ENCODE measurements around the gene MEPCE. TPM values are rescaled to one million over a fixed set of nuclear protein-coding genes. Genes with fewer than 3 reads are reported as not detected.
"Not testable (repeated sequence)": the region's sequence is repeated elsewhere in the genome, so short reads cannot be mapped to it uniquely, and the experiment has no call there.

MEPCE gene
- total RNA-seq, 1 donor from 2014 or later = 22.2 TPM

DNA sequence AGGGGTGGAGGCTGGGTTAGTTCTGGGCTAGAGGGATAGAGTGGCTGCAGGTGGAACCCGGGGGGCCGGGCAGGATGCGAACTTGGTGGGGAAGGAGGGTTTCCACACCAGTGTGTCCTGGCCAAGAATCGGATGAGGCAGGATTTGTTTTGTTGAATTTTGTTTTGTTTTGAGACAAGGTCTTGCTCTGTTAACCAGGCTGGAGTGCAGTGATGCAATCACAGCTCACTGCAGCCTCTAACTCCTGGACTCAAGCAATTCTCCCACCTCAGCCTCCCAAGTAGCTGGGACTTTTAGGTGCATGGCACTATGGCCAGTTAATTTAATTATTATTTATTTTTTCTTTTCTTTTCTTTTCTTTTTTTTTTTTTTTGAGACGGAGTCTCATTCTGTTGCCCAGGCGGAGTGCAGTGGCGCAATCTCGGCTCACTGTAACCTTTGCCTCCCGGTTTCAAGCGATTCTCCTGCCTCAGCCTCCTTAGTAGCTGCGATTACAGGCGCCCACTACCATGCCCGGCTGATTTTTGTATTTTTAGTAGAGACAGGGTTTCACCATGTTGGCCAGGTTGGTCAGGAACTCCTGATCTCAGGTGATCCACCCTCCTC, 19.7 kb downstream of the MEPCE start:
- DNase-seq = no peak
- intact Hi-C loops (cut with DNase I) = no loop called here
- no peak for ATAC-seq (ENCODE audit: poor library complexity)

GRCh38 chr7:100452513-100452912, 22.9 kb downstream of the MEPCE start:
- DNase-seq (no peak), ATAC-seq (ENCODE audit: poor library complexity) (no peak)
- intact Hi-C loops (cut with DNase I) = no loop called here

GRCh38 chr7:100453854-100454253, 24.2 kb downstream of the MEPCE start:
- DNase-seq; intact Hi-C loops (cut with DNase I); ATAC-seq (ENCODE audit: poor library complexity): not testable (repeated sequence)

DNA sequence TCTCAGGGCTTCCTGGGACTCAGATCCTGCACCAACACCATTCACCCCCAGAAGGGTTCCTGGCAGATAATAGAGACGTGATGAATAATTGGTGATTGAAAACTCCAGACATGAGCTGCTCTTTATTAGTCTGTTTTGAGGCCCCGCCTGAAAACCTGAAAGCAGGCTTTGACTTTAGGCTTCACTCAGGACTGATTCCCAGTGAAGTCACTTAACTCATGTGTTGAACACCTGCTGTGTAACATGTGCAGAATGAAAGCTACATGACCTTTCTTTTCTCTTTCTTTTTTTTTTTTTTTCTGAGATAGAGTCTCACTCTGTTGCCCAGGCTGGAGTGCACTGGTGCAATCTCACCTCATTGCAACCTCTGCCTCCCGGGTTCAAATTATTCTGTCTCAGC, 25.6 kb downstream of the MEPCE start:
- no peak for ATAC-seq (ENCODE audit: poor library complexity)
- intact Hi-C loops (cut with DNase I) = no loop called here
- DNase-seq = no peak

DNA sequence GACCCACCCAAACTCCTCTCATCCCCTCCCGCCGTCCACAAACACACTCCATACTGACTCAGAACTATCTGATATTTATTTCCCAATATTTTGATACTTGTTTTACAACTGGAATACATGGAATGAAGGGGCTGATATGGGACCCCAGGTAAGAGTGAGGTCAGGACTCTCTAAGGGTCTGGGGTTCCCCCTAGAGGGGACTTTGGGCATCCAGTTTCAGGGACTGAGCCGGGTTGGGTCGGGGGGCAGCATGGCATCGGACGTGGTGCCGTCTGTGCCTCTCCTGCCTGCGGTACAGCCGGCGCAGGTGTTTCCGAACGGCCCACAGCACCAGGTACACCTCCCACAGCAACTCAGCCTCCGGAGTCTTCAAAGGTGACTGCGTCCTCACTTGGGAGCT, 26.9 kb downstream of the MEPCE start:
- ATAC-seq (ENCODE audit: poor library complexity) (no peak), DNase-seq (no peak)

GRCh38 chr7:100457033-100457432, 27.4 kb downstream of the MEPCE start:
- intact Hi-C loops (cut with DNase I) = no loop called here
- ATAC-seq (ENCODE audit: poor library complexity) = no peak
- DNase-seq = no peak

More for the DNA sequence above, 26.9 kb downstream of the MEPCE start:
- intact Hi-C loops (cut with DNase I) = no loop called here

- no peak for DNase-seq
- ATAC-seq (ENCODE audit: poor library complexity) = no peak
- intact Hi-C loops (cut with DNase I) = loop anchor here (10.0 kb wide), 2 partner anchors 231 to 261 kb away; partner anchors contain the start of genes EPO and GIGYF1
Observed at GRCh38 chr7:100464210-100464660, 34.6 kb downstream of the MEPCE start, which contains the start of gene SPACDR. Gene SPACDR (minus strand): TSS chr7:100464260. CDS start chr7:100464025, 235 bp downstream.

GRCh38 chr7:100464791-100465190, 35.2 kb downstream of the MEPCE start:
- intact Hi-C loops (cut with DNase I) = loop anchor here (5.0 to 10.0 kb wide), 3 partner anchors 98 to 260 kb away; partner anchors contain the start of genes EPO and GIGYF1
- no peak for ATAC-seq (ENCODE audit: poor library complexity)
- no peak for DNase-seq

DNA sequence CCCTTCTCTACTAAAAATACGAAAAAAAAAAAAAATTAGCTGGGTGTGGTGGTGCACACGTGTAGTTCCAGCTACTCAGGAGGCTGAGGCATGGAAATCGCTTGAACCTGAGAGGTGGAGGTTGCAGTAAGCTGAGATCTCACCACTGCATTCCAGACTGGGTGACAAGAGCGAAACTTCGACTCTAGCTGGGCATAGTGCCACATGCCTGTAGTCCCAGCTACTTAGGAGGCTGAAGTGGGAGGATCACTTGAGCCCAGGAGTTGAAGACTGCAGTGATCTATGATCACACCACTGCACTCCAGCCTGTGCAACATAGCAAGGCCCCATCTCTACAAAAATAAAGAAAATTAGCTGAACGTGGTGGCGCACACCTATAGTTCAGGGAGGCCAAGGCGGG, 35.7 kb downstream of the MEPCE start:
- DNase-seq (no peak), ATAC-seq (ENCODE audit: poor library complexity) (no peak)
- intact Hi-C loops (cut with DNase I) = loop anchor here (5.0 to 10.0 kb wide), 3 partner anchors 97 to 260 kb away; partner anchors contain the start of genes EPO and GIGYF1

- ATAC-seq (ENCODE audit: poor library complexity) (peak; percentile 87), DNase-seq (peak; percentile 89)
- intact Hi-C loops (cut with DNase I) = loop anchor here (5.0 to 10.0 kb wide), 3 partner anchors 96 to 259 kb away; partner anchors contain the start of genes EPO and GIGYF1
Observed at GRCh38 chr7:100465702-100466311, 36.2 kb downstream of the MEPCE start.

GRCh38 chr7:100466653-100467605, 37.3 kb downstream of the MEPCE start:
- no peak for ATAC-seq (ENCODE audit: poor library complexity)
- no peak for DNase-seq
- intact Hi-C loops (cut with DNase I) = loop anchor here (5.0 to 10.0 kb wide), 3 partner anchors 95 to 258 kb away; partner anchors contain the start of genes EPO and GIGYF1

- intact Hi-C loops (cut with DNase I) = loop anchor here (2.0 to 10.0 kb wide), 4 partner anchors 15 to 257 kb away; partner anchors contain the start of genes EPO, GIGYF1 and NYAP1
- no peak for ATAC-seq (ENCODE audit: poor library complexity)
- DNase-seq = no peak
Observed at GRCh38 chr7:100467638-100468373, 38.2 kb downstream of the MEPCE start.

DNA sequence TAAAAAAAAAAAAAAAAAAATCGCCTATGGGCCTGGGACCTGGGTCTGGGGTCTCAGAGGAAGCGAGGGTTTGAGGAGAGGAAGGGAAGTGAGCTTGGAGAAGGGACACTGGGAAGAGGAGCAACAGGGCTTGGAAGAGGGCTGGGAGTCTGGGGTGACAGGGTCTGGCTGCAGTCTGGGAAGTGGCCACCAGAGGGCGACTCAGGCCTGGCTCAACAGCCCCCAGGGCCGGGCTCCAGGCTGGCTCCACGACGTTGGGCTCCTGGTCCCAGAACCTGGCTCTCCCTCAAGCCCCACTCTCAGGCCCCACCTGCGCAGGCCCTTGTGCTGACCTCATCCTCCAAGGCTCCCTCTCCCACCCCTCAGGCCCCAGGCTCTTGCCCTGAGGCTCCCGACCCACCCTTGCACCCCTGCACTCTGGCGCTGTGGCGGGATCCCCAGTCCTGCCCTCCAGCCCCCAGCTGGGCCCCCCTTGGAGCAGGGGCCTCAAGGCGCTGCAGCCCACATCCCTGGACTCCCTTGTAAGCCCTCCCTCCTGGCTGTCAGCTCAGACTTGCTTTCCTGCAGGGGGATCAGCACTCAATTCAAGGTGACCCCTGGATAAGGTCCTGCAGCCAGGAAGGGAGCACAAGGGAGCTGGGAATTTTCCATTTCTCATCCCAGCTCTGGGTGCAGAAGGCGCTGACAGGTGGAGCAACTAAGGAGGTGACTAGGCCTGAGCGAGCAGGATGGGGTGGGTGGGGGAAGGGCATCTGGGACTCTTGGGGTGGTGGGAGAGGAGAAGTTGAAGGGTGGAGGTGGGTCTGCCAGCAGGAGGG, 39.8 kb downstream of the MEPCE start:
- peak; percentile 79 for ATAC-seq (ENCODE audit: poor library complexity)
- intact Hi-C loops (cut with DNase I) = loop anchor here (2.0 to 10.0 kb wide), 4 partner anchors 13 to 255 kb away; partner anchors contain the start of genes EPO, GIGYF1 and NYAP1
- peak; percentile 93 for DNase-seq

- intact Hi-C loops (cut with DNase I) = no loop called here
- no peak for DNase-seq
- ATAC-seq (ENCODE audit: poor library complexity) = peak; percentile 1
Observed at GRCh38 chr7:100471021-100471420, 41.4 kb downstream of the MEPCE start.

GRCh38 chr7:100472121-100472851, 42.7 kb downstream of the MEPCE start:
- intact Hi-C loops (cut with DNase I) = no loop called here
- ATAC-seq (ENCODE audit: poor library complexity) = no peak
- no peak for DNase-seq

- DNase-seq (no peak), ATAC-seq (ENCODE audit: poor library complexity) (no peak)
- intact Hi-C loops (cut with DNase I) = no loop called here
Observed at GRCh38 chr7:100472854-100473499, 43.3 kb downstream of the MEPCE start.
